ENCODE measurements around the gene DCHS1. TPM values are rescaled to one million over a fixed set of nuclear protein-coding genes. Genes with fewer than 3 reads are reported as not detected.

DCHS1 gene
- polyA plus RNA-seq, 1 experiment, result 7.3 TPM

DNA sequence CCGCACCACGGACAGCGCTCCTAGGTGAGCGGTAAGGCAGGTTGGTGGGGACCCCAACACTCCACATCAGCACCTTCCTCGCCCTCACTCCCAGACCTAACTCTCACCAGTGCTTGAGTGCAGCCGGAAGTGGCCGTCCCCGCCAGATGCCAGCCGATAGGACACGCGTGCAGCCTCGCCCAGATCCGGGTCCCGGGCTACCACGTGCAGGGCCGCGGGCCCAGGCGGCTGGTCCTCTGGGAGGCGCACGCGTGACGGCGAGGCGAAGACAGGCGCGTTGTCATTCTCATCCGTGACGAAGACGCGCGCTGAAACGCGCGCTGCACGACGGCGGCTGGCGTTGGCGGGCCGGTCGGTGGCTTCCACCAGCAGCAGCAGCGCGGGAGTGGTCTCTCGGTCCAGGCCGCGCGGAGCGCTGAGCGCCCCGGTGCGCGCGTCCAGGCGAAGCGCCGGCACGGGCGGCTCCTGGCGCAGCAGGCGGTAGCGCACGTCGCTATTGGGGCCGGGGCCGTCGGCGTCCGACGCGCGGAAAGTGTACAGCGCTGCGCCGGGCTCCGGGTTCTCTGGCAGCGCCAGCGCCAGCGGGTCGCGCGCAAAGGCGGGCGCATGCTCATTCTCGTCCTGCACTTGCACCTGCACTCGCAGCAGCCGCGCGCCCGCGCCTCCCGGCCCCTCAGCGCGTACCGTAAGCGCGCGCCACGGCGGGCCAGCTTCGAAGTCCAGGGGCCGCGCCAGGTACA lies 25.5 kb downstream of the DCHS1 start:
- TF ChIP-seq, protein P1, sequence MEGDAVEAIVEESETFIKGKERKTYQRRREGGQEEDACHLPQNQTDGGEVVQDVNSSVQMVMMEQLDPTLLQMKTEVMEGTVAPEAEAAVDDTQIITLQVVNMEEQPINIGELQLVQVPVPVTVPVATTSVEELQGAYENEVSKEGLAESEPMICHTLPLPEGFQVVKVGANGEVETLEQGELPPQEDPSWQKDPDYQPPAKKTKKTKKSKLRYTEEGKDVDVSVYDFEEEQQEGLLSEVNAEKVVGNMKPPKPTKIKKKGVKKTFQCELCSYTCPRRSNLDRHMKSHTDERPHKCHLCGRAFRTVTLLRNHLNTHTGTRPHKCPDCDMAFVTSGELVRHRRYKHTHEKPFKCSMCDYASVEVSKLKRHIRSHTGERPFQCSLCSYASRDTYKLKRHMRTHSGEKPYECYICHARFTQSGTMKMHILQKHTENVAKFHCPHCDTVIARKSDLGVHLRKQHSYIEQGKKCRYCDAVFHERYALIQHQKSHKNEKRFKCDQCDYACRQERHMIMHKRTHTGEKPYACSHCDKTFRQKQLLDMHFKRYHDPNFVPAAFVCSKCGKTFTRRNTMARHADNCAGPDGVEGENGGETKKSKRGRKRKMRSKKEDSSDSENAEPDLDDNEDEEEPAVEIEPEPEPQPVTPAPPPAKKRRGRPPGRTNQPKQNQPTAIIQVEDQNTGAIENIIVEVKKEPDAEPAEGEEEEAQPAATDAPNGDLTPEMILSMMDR (IDR thresholded peaks at IDR 0.05; ENCODE audit: insufficient read depth, low read depth, low read length), result no peak
- CTCF ChIA-PET, result interaction anchor here (1.3 to 2.3 kb wide), 2 partner anchors 11 to 53 kb away, joined by 3 to 8 read pairs; partner anchors contain the start of genes MRPL17 and TPP1
- POLR2A ChIA-PET, result no interaction called here
- Histone ChIP-seq H3K4me3 (ENCODE audit: low read depth, low read length) (no peak overlapping the region), H3K36me3 (ENCODE audit: control insufficient read depth, insufficient read depth, low read length) (peaks cover 9% of the 10 kb centered on the region), H3K27me3 (ENCODE audit: control insufficient read depth, insufficient read depth, low read length) (no peaks in the 10 kb centered on the region)
- DNase-seq (ENCODE audit: low read depth), result no peak

- no peak for DNase-seq (ENCODE audit: low read depth)
- CTCF ChIA-PET, result no interaction called here
- Histone ChIP-seq H3K36me3 (ENCODE audit: control insufficient read depth, insufficient read depth, low read length) (peaks cover 9% of the 10 kb centered on the region), H3K27me3 (ENCODE audit: control insufficient read depth, insufficient read depth, low read length) (no peaks in the 10 kb centered on the region), H3K4me3 (ENCODE audit: low read depth, low read length) (no peak overlapping the region)
- TF ChIP-seq, protein P1 (IDR thresholded peaks at IDR 0.05; ENCODE audit: insufficient read depth, low read depth, low read length), result no peak
- POLR2A ChIA-PET, result no interaction called here
Observed at GRCh38 chr11:6629573-6629891, 26.1 kb downstream of the DCHS1 start.

GRCh38 chr11:6628526-6628925 lies 27.1 kb downstream of the DCHS1 start:
- Histone ChIP-seq H3K27me3 (ENCODE audit: control insufficient read depth, insufficient read depth, low read length) (no peaks in the 10 kb centered on the region), H3K36me3 (ENCODE audit: control insufficient read depth, insufficient read depth, low read length) (peaks cover 9% of the 10 kb centered on the region), H3K4me3 (ENCODE audit: low read depth, low read length) (no peak overlapping the region)
- TF ChIP-seq, protein P1 (IDR thresholded peaks at IDR 0.05; ENCODE audit: insufficient read depth, low read depth, low read length), result no peak
- CTCF ChIA-PET, result no interaction called here
- no peak for DNase-seq (ENCODE audit: low read depth)
- POLR2A ChIA-PET, result no interaction called here

DNA sequence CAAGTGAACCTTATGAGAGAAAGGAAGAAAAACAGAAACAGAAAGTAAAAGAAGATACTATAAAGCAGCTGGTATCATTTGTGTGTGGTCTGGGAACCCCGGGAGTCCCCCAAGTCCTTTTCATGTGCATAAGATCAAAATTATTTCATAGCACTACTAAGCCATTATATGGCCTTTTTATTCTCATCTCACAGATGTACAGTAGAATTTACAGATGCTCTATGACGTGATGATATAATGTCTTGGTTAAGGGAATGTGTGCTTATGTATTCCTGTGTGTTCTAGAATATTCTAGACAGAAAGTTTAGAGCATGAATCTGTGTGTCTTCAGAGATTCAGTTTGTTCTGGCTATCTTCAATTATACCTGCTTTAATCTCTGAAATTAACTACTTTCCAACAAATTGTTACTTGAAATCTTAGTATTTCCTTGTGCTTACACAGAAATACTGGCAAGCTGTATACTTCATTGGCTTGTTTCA lies 27.8 kb downstream of the DCHS1 start:
- Histone ChIP-seq H3K36me3 (ENCODE audit: control insufficient read depth, insufficient read depth, low read length) (peaks cover 9% of the 10 kb centered on the region), H3K27me3 (ENCODE audit: control insufficient read depth, insufficient read depth, low read length) (no peaks in the 10 kb centered on the region), H3K4me3 (ENCODE audit: low read depth, low read length) (no peak overlapping the region)
- TF ChIP-seq, protein P1 (IDR thresholded peaks at IDR 0.05; ENCODE audit: insufficient read depth, low read depth, low read length), result no peak
- CTCF ChIA-PET, result interaction anchor here (1.2 kb wide), 1 partner anchor 95 kb away, joined by 3 read pairs; no protein-coding TSS in a partner anchor
- POLR2A ChIA-PET, result no interaction called here
- DNase-seq (ENCODE audit: low read depth), result no peak

- no peak for DNase-seq (ENCODE audit: low read depth)
- ChIA-PET CTCF (interaction anchor here (1.2 kb wide), 1 partner anchor 95 kb away, joined by 3 read pairs; no protein-coding TSS in a partner anchor), POLR2A (interaction anchor here (0.6 kb wide), 1 partner anchor 45 kb away, joined by 7 read pairs; no protein-coding TSS in a partner anchor)
- Histone ChIP-seq H3K27me3 (ENCODE audit: control insufficient read depth, insufficient read depth, low read length) (no peaks in the 10 kb centered on the region), H3K4me3 (ENCODE audit: low read depth, low read length) (no peak overlapping the region), H3K36me3 (ENCODE audit: control insufficient read depth, insufficient read depth, low read length) (peaks cover 6% of the 10 kb centered on the region)
- TF ChIP-seq, protein P1 (IDR thresholded peaks at IDR 0.05; ENCODE audit: insufficient read depth, low read depth, low read length), result no peak
Observed at GRCh38 chr11:6626971-6627761, 28.4 kb downstream of the DCHS1 start.

Data from BJ (cell line).